Panc1 (cell line): ENCODE measurements around the gene TRAPPC12.

Experiments used
- POLR2AphosphoS5 ChIP-seq: IDR thresholded peaks from 2 replicates; pipeline ENCODE4 v1.6.1; 2012; ENCODE audit warnings: mild to moderate bottlenecking, low read depth, low read length, moderate library complexity
- SIN3A ChIP-seq: IDR thresholded peaks from 2 replicates; pipeline ENCODE4 v1.6.1; 2012; ENCODE audit warnings: low read depth, mild to moderate bottlenecking, low read length, moderate library complexity, borderline replicate concordance; ENCODE audit not compliant: insufficient read depth
- TCF7L2 ChIP-seq: IDR thresholded peaks from 2 replicates; pipeline ENCODE4 v1.6.1; 2011; ENCODE audit warnings: mild to moderate bottlenecking, low read depth, low read length, inconsistent platforms
- TF ChIP-seq, protein P1 (sequence below): fragments of 450-650 bp; IDR thresholded peaks from 2 replicates; pipeline ENCODE4 v1.5.1; 2017; ENCODE audit warnings: mild to moderate bottlenecking
- TF ChIP-seq, protein P2 (sequence below), 2 experiments: IDR thresholded peaks; 2 replicates each; pipeline ENCODE4 v1.6.1; 2011 to 2012; ENCODE audit warnings: low read depth in 2 of 2, control low read depth in 1 of 2, low read length in 1 of 2, mild to moderate bottlenecking in 1 of 2, moderate library complexity in 1 of 2; ENCODE audit not compliant: insufficient read depth in 1 of 2

DNA sequence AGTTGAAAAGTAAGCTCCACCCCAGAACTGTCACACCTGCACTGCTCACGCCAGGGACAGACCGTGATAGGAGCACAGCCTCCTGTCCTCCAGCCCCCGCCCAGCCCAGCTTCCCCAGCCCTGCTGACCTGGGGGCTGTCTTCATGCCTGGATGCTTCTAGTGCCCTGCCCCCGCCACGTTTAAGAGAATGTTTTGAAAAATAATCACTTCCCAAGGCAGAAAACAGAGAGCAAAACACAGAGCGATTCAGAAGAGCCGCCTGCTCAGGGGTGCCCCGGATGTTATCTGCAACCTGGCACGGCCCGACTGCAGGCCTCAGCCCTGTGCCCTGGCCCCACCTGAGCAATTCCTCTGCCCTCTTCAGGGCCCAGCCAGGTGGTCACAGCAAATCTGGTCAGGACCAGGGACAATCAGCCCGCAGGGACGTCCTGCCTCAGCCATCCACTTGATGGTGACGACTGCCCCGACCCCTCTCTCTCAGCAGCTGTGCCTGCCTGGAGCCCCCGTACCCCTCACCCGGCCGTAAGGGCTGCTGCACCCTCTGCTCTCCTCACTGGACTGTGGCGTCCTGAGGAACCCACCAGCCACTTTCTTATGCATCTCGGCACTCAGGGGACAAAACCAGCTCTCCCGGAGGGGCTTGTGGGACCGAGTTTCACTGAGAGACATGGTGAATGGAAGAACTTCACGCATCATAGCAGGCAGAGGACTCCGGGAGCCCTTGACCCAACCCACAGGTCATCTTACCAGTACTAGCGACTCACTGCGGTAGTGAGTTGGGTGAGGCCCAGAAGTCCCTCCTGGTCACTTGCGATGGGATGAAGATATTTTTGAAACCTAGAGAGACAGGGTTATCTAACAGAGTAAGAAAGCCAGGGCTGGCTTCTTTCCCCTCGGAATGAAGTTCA is 109.6 kb downstream of the TRAPPC12 start:
- TF ChIP-seq, protein P1, sequence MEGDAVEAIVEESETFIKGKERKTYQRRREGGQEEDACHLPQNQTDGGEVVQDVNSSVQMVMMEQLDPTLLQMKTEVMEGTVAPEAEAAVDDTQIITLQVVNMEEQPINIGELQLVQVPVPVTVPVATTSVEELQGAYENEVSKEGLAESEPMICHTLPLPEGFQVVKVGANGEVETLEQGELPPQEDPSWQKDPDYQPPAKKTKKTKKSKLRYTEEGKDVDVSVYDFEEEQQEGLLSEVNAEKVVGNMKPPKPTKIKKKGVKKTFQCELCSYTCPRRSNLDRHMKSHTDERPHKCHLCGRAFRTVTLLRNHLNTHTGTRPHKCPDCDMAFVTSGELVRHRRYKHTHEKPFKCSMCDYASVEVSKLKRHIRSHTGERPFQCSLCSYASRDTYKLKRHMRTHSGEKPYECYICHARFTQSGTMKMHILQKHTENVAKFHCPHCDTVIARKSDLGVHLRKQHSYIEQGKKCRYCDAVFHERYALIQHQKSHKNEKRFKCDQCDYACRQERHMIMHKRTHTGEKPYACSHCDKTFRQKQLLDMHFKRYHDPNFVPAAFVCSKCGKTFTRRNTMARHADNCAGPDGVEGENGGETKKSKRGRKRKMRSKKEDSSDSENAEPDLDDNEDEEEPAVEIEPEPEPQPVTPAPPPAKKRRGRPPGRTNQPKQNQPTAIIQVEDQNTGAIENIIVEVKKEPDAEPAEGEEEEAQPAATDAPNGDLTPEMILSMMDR = no peak
- no peak for TF ChIP-seq POLR2AphosphoS5
- TF ChIP-seq TCF7L2 = no peak
- no peak for TF ChIP-seq SIN3A
- TF ChIP-seq, protein P2, sequence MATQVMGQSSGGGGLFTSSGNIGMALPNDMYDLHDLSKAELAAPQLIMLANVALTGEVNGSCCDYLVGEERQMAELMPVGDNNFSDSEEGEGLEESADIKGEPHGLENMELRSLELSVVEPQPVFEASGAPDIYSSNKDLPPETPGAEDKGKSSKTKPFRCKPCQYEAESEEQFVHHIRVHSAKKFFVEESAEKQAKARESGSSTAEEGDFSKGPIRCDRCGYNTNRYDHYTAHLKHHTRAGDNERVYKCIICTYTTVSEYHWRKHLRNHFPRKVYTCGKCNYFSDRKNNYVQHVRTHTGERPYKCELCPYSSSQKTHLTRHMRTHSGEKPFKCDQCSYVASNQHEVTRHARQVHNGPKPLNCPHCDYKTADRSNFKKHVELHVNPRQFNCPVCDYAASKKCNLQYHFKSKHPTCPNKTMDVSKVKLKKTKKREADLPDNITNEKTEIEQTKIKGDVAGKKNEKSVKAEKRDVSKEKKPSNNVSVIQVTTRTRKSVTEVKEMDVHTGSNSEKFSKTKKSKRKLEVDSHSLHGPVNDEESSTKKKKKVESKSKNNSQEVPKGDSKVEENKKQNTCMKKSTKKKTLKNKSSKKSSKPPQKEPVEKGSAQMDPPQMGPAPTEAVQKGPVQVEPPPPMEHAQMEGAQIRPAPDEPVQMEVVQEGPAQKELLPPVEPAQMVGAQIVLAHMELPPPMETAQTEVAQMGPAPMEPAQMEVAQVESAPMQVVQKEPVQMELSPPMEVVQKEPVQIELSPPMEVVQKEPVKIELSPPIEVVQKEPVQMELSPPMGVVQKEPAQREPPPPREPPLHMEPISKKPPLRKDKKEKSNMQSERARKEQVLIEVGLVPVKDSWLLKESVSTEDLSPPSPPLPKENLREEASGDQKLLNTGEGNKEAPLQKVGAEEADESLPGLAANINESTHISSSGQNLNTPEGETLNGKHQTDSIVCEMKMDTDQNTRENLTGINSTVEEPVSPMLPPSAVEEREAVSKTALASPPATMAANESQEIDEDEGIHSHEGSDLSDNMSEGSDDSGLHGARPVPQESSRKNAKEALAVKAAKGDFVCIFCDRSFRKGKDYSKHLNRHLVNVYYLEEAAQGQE (IDR thresholded peaks at IDR 0.05; ENCODE audit: insufficient read depth in 1 of 2, low read depth in 2 of 2, low read length in 1 of 2) = no peak
